H1 (cell line): ENCODE data around the gene RASSF5. TPM values are rescaled to one million over a fixed set of nuclear protein-coding genes. Genes with fewer than 3 reads are reported as not detected.

Experiments
- CTCF ChIA-PET: fragments of 300-600 bp; sonication (Branson Sonifier 250); formaldehyde crosslinking; loops from one replicate; lab custom pipeline; 2021; ENCODE audit not compliant: partially characterized antibody; lab: Charles Lee
- POLR2A ChIA-PET: fragments of 300-600 bp; sonication (Branson Sonifier 250); formaldehyde crosslinking; loops from one replicate; lab custom pipeline; 2021; ENCODE audit warnings: inconsistent platforms; ENCODE audit not compliant: partially characterized antibody; lab: Charles Lee
- DNase-seq, 2 experiments: peaks; one replicate each; pipeline versions ENCODE4 v3.0.0 to v3.0.0-alpha.2; 2010 to 2022; ENCODE audit warnings: low spot score in 2 of 2, low read depth in 1 of 2, mixed read lengths in 1 of 2
- FAIRE-seq: peaks from 2 replicates; lab custom pipeline; 2011; peaks lifted over from hg19 to GRCh38; lab: Jason Lieb, UNC
- H2AFZ ChIP-seq: 2 replicates; pipeline ENCODE4 v1.8.1; 2012; ENCODE audit warnings: low read length, inconsistent platforms
- H2AK5ac ChIP-seq: 2 replicates; pipeline ENCODE4 v1.6.1; 2013; ENCODE audit warnings: low read depth, low read length
- H2BK120ac ChIP-seq: replicated peaks from 2 replicates; pipeline ENCODE3; 2013; ENCODE audit warnings: low read depth, low read length, inconsistent platforms
- H2BK12ac ChIP-seq: 2 replicates; pipeline ENCODE4 v1.6.1; 2013; ENCODE audit warnings: low read depth, low read length
- H2BK15ac ChIP-seq: 2 replicates; pipeline ENCODE4 v1.6.1; 2013; ENCODE audit warnings: low read length
- H2BK20ac ChIP-seq: 2 replicates; pipeline ENCODE4 v1.6.1; 2013; ENCODE audit warnings: low read length
- H2BK5ac ChIP-seq: 2 replicates; pipeline ENCODE4 v1.6.1; 2013; ENCODE audit warnings: low read depth, low read length
- H3K14ac ChIP-seq: 2 replicates; pipeline ENCODE4 v1.6.1; 2013; ENCODE audit warnings: inconsistent platforms; ENCODE audit not compliant: insufficient read length
- H3K18ac ChIP-seq: 2 replicates; pipeline ENCODE4 v1.6.1; 2013; ENCODE audit warnings: low read length; ENCODE audit errors: extremely low read depth
- H3K23ac ChIP-seq: 2 replicates; pipeline ENCODE4 v1.6.1; 2013; ENCODE audit warnings: inconsistent platforms; ENCODE audit not compliant: insufficient read length
- H3K23me2 ChIP-seq: 2 replicates; pipeline ENCODE4 v1.6.1; 2013; ENCODE audit warnings: low read depth, low read length
- H3K27ac ChIP-seq: 2 replicates; pipeline ENCODE4 v1.6.1; 2011; ENCODE audit warnings: low read depth, low read length, inconsistent platforms
- H3K27me3 ChIP-seq, 4 experiments: replicated peaks in 1 of 4; 1 replicate in 1 of 4; 2 replicates in 3 of 4; pipeline versions ENCODE4 v1.6.1 to v1.8.1; 2011 to 2013; ENCODE audit warnings: low read length in 3 of 4, mild to moderate bottlenecking in 3 of 4, inconsistent platforms in 2 of 4, mixed read lengths in 2 of 4, moderate library complexity in 1 of 4; ENCODE audit not compliant: control insufficient read depth in 3 of 4, insufficient read depth in 3 of 4; ENCODE audit errors: extremely low read depth in 1 of 4
- H3K36me3 ChIP-seq, 4 experiments: 2 replicates each; pipeline versions ENCODE4 v1.6.1 to v1.8.1; 2011 to 2013; ENCODE audit warnings: mild to moderate bottlenecking in 4 of 4, low read length in 3 of 4, moderate library complexity in 2 of 4, control low read depth in 1 of 4, inconsistent platforms in 1 of 4; ENCODE audit not compliant: insufficient read depth in 4 of 4, control insufficient read depth in 2 of 4
- H3K4ac ChIP-seq: replicated peaks from 2 replicates; pipeline ENCODE3; 2013; ENCODE audit warnings: low read length, low read depth, mixed read lengths, inconsistent platforms; ENCODE audit not compliant: insufficient read length
- H3K4me1 ChIP-seq, 4 experiments: replicated peaks in 1 of 4; 1 replicate in 1 of 4; 2 replicates in 3 of 4; pipeline versions ENCODE4 v1.6.1 to v1.8.1; 2011 to 2013; ENCODE audit warnings: low read length in 3 of 4, inconsistent platforms in 2 of 4, mixed read lengths in 1 of 4; ENCODE audit not compliant: insufficient read depth in 4 of 4, control insufficient read depth in 3 of 4
- H3K4me2 ChIP-seq, 2 experiments: 2 replicates each; pipeline versions ENCODE4 v1.6.1 to v1.8.1; 2011 to 2013; ENCODE audit warnings: low read depth in 2 of 2, low read length in 2 of 2, control low read depth in 1 of 2, inconsistent platforms in 1 of 2, mild to moderate bottlenecking in 1 of 2; ENCODE audit not compliant: insufficient read depth in 1 of 2
- H3K4me3 ChIP-seq, 4 experiments: fragments of 200-600, 300-600 bp in 1 of 4; sonication (generic), shearing (Covaris generic), sonication (Bioruptor Twin) in 1 of 4; 2 replicates each; pipeline versions ENCODE4 v1.5.1 to v1.8.1; 2011 to 2016; ENCODE audit warnings: low read length in 4 of 4, low read depth in 3 of 4, control low read depth in 2 of 4, inconsistent platforms in 2 of 4, mild to moderate bottlenecking in 2 of 4, mixed read lengths in 1 of 4, moderate library complexity in 1 of 4; ENCODE audit not compliant: insufficient read depth in 2 of 4; ENCODE audit errors: extremely low read depth in 1 of 4
- H3K56ac ChIP-seq: replicated peaks from 2 replicates; pipeline ENCODE3; 2013; ENCODE audit warnings: low read depth, mild to moderate bottlenecking, mixed read lengths, low read length, inconsistent platforms; ENCODE audit not compliant: insufficient read length
- H3K79me1 ChIP-seq: 2 replicates; pipeline ENCODE4 v1.6.1; 2013; ENCODE audit warnings: low read depth, low read length, control low read depth
- H3K79me2 ChIP-seq, 2 experiments: 2 replicates each; pipeline versions ENCODE4 v1.6.1 to v1.8.1; 2012 to 2013; ENCODE audit warnings: low read length in 2 of 2, mild to moderate bottlenecking in 2 of 2, inconsistent platforms in 1 of 2; ENCODE audit not compliant: insufficient read depth in 2 of 2, control insufficient read depth in 1 of 2
- H3K9ac ChIP-seq, 4 experiments: replicated peaks in 1 of 4; 1 replicate in 1 of 4; 2 replicates in 3 of 4; pipeline versions ENCODE4 v1.6.1 to v1.8.1; 2011 to 2013; ENCODE audit warnings: low read depth in 3 of 4, low read length in 3 of 4, control low read depth in 2 of 4, mild to moderate bottlenecking in 2 of 4, moderate library complexity in 2 of 4, inconsistent platforms in 1 of 4; ENCODE audit errors: extremely low read depth in 1 of 4
- H3K9me3 ChIP-seq, 2 experiments: 2 replicates each; pipeline versions ENCODE4 v1.6.1 to v1.8.1; 2012 to 2013; ENCODE audit warnings: mild to moderate bottlenecking in 2 of 2, moderate library complexity in 2 of 2, control low read depth in 1 of 2, inconsistent platforms in 1 of 2, low read depth in 1 of 2, low read length in 1 of 2, mixed read lengths in 1 of 2; ENCODE audit not compliant: insufficient read depth in 2 of 2
- H4K20me1 ChIP-seq, 2 experiments: replicated peaks in 1 of 2; 2 replicates each; pipeline versions ENCODE3 to v1.8.1; 2011 to 2013; ENCODE audit warnings: inconsistent platforms in 2 of 2, low read length in 2 of 2, mild to moderate bottlenecking in 1 of 2; ENCODE audit not compliant: insufficient read depth in 2 of 2, control insufficient read depth in 1 of 2
- H4K5ac ChIP-seq: 2 replicates; pipeline ENCODE4 v1.6.1; 2013; ENCODE audit warnings: low read length, low read depth, mixed read lengths, inconsistent platforms; ENCODE audit not compliant: insufficient read length
- H4K8ac ChIP-seq: 2 replicates; pipeline ENCODE4 v1.8.0; 2013; ENCODE audit warnings: mild to moderate bottlenecking, moderate library complexity, low read length, inconsistent platforms; ENCODE audit not compliant: insufficient read depth; ENCODE audit errors: extremely low read depth
- H4K91ac ChIP-seq: replicated peaks from 2 replicates; pipeline ENCODE3; 2013; ENCODE audit warnings: low read length, mixed read lengths, inconsistent platforms; ENCODE audit not compliant: insufficient read length
- BACH1 ChIP-seq: IDR thresholded peaks from 2 replicates; pipeline ENCODE4 v1.6.1; 2012; ENCODE audit warnings: low read length, improper control_type of control experiment
- BCL11A ChIP-seq, 2 experiments: IDR thresholded peaks; one replicate each; pipeline ENCODE4 v1.6.1; 2011; ENCODE audit warnings: low read depth in 2 of 2, low read length in 2 of 2, mild to moderate bottlenecking in 2 of 2
- CBX5 ChIP-seq: fragments of 300-800, 300-1000 bp; sonication (generic); IDR thresholded peaks from 2 replicates; pipeline ENCODE4 v1.7.1; 2016; ENCODE audit warnings: antibody characterized with exemption, low read length, low read depth
- CHD1 ChIP-seq: IDR thresholded peaks from 2 replicates; pipeline ENCODE4 v1.6.1; 2012; ENCODE audit warnings: low read depth, low read length, improper control_type of control experiment
- HDAC6 ChIP-seq: IDR thresholded peaks from one replicate; pipeline ENCODE4 v1.7.1; 2012; ENCODE audit warnings: low read depth, mild to moderate bottlenecking, inconsistent platforms, low read length, moderate library complexity
- POLR2AphosphoS5 ChIP-seq: IDR thresholded peaks from 2 replicates; pipeline ENCODE4 v1.6.1; 2011; ENCODE audit warnings: low read depth, low read length
- RBBP5 ChIP-seq: IDR thresholded peaks from 2 replicates; pipeline ENCODE4 v1.7.1; 2012; ENCODE audit warnings: low read depth, mild to moderate bottlenecking, inconsistent platforms, low read length, moderate library complexity, borderline replicate concordance
- RFX5 ChIP-seq: IDR thresholded peaks from 2 replicates; pipeline ENCODE4 v1.6.1; 2011; ENCODE audit warnings: low read depth, low read length, improper control_type of control experiment, borderline replicate concordance
- SIRT6 ChIP-seq: IDR thresholded peaks from one replicate; pipeline ENCODE4 v1.7.1; 2012; ENCODE audit warnings: low read length, inconsistent platforms
- YY1 ChIP-seq: IDR thresholded peaks from 2 replicates; pipeline ENCODE4 v1.6.1; 2011; ENCODE audit warnings: low read depth, mild to moderate bottlenecking, low read length
- WGBS, 2 experiments: shearing (Covaris generic) in 1 of 2; methylation state at CpG; one replicate each; pipeline versions ENCODE4 v1.1.6 to v1.1.7; 2013 to 2015; ENCODE audit warnings: low lambda C conversion rate in 2 of 2, mixed read lengths in 2 of 2, inconsistent platforms in 1 of 2, low coverage in 1 of 2, missing lambda C conversion rate in 1 of 2; ENCODE audit not compliant: insufficient replicate concordance in 2 of 2, insufficient coverage in 1 of 2, insufficient read length in 1 of 2; ENCODE audit errors: extremely low coverage in 1 of 2, missing lambda C conversion rate in 1 of 2; 5-methylcytosine and 5-hydroxymethylcytosine counted together
- polyA plus RNA-seq, 7 experiments: library from polyadenylated mRNA; depleted of rRNA in 3 of 7; stranded (reverse) in 5 of 7; unstranded in 2 of 7; fragments of >200 nt in 5 of 7; fragments of 200-250 nt in 2 of 7; gene quantifications; 1 replicate in 5 of 7; 2 replicates in 1 of 7; 4 replicates in 1 of 7; pipeline versions ENCODE4 v1.2.1 to v1.2.3, GENCODE V29; 2011 to 2013; ENCODE audit warnings: missing spikeins in 2 of 7, mixed read lengths in 2 of 7
- total RNA-seq: library from RNA; stranded (reverse); fragmentation: NEBNext Ultra II Directional; extraction: Animal tissue kit (Norgen Biotek cat#: 25700); gene quantifications from 2 replicates; pipeline ENCODE4 v1.2.1, GENCODE V29; 2021
- TF ChIP-seq, protein P1 (sequence below): IDR thresholded peaks from 2 replicates; pipeline ENCODE4 v1.6.1; 2011; ENCODE audit warnings: low read length, improper control_type of control experiment

RASSF5 gene
- total and polyA plus RNA-seq, 2 of the 8 experiments (the other 6 are each of a cell fraction or from before 2014, with no cell fraction given), result 0.82 to 1.8 TPM

- H3K23ac ChIP-seq, result no peak overlapping the region
- FAIRE-seq (no peak), DNase-seq (no peak)
- no peak overlapping the region for H3K18ac ChIP-seq
- WGBS, 2 experiments, result 87% methylated on average over 5 of the region's 5 CpGs; no CpG with 5 or more reads in 1 of the 2 experiments
- no peaks in the 10 kb centered on the region for H3K36me3 ChIP-seq
- H4K5ac ChIP-seq, result no peak overlapping the region
- no peak overlapping the region for H3K9ac ChIP-seq
- TF ChIP-seq CBX5, result no peak
- no peak for TF ChIP-seq SIRT6
- TF ChIP-seq HDAC6, result no peak
- no peak for TF ChIP-seq CHD1
- no peak for TF ChIP-seq BACH1
- no peak for TF ChIP-seq POLR2AphosphoS5
- no peak for TF ChIP-seq RFX5
- no peak for TF ChIP-seq YY1
- TF ChIP-seq RBBP5, result no peak
- TF ChIP-seq, protein P1, sequence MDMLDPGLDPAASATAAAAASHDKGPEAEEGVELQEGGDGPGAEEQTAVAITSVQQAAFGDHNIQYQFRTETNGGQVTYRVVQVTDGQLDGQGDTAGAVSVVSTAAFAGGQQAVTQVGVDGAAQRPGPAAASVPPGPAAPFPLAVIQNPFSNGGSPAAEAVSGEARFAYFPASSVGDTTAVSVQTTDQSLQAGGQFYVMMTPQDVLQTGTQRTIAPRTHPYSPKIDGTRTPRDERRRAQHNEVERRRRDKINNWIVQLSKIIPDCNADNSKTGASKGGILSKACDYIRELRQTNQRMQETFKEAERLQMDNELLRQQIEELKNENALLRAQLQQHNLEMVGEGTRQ, result no peak
- no peak for TF ChIP-seq BCL11A (IDR thresholded peaks at IDR 0.05; ENCODE audit: low read depth in 2 of 2, low read length in 2 of 2)
- H3K27ac ChIP-seq, result no peak overlapping the region
- H3K4me2 ChIP-seq, result no peak overlapping the region
- no peak overlapping the region for H3K56ac ChIP-seq
- H4K91ac ChIP-seq, result no peak overlapping the region
- peaks cover 0 to 5% of the 10 kb centered on the region in 2 experiments for H4K20me1 ChIP-seq
- peaks cover 9% of the 10 kb centered on the region; the same call in 1 of the 2 replicates for H3K23me2 ChIP-seq
- H3K79me2 ChIP-seq, result no peaks in the 10 kb centered on the region
- no peak overlapping the region for H3K4me3 ChIP-seq
- H2BK20ac ChIP-seq, result no peak overlapping the region
- H2AFZ ChIP-seq, result no peak overlapping the region
- H2BK5ac ChIP-seq, result no peak overlapping the region
- peaks cover 3 to 19% (median 6%) of the 10 kb centered on the region in 4 experiments; a peak in 6 of 7 replicates for H3K4me1 ChIP-seq
- no peak overlapping the region for H3K14ac ChIP-seq
- no peak overlapping the region for H2BK12ac ChIP-seq
- H2BK120ac ChIP-seq, result no peak overlapping the region
- H3K4ac ChIP-seq, result no peak overlapping the region
- CTCF ChIA-PET, result interaction anchor here (1.0 to 1.9 kb wide), 2 partner anchors 35 to 74 kb away, joined by 3 to 4 read pairs; no protein-coding TSS in a partner anchor
- H3K27me3 ChIP-seq, result peaks cover 17 to 44% (median 40%) of the 10 kb centered on the region in 4 experiments
- no peak overlapping the region for H2AK5ac ChIP-seq
- no peak overlapping the region for H4K8ac ChIP-seq
- POLR2A ChIA-PET, result interaction anchor here (1.4 to 2.2 kb wide), 2 partner anchors 27 to 40 kb away, joined by 3 to 6 read pairs; partner anchors contain the start of gene IKBKE
- no peak overlapping the region for H2BK15ac ChIP-seq
- no peaks in the 10 kb centered on the region for H3K79me1 ChIP-seq
- H3K9me3 ChIP-seq, result no peaks in the 10 kb centered on the region
These were observed 3.0 kb downstream of the RASSF5 start for GRCh38 chr1:206510371-206510770.
